Astrocyte of the spinal cord (primary cell): ENCODE results near the gene DYNLT4.
"Not testable (repeated sequence)": the region's sequence is repeated elsewhere in the genome, so short reads cannot be mapped to it uniquely, and the experiment has no call there.

Source experiments
- DNase-seq: peaks from one replicate; pipeline ENCODE4 v3.0.0; 2011; ENCODE audit warnings: low read depth, low spot score
- H3K4me3 ChIP-seq: 2 replicates; pipeline ENCODE4 v1.5.1; 2011; ENCODE audit warnings: low read depth, mild to moderate bottlenecking, low read length, moderate library complexity
- CTCF ChIP-seq: IDR thresholded peaks from 2 replicates; pipeline ENCODE4 v1.5.1; 2012; ENCODE audit warnings: low read depth, mild to moderate bottlenecking, low read length, inconsistent platforms
- in situ Hi-C: cut with HindIII; loops from 2 replicates; pipeline ENCODE4 v1.10.0; 2017; ENCODE audit warnings: low sequenced_read_pairs

Gene DYNLT4

GRCh38 chr1:44803062-44803311 lies 4.2 kb downstream of the DYNLT4 start:
- DNase-seq = no peak
- peak overlapping the region; percentile 91 for H3K4me3 ChIP-seq
- TF ChIP-seq CTCF = no peak
- in situ Hi-C loops = no loop called here

GRCh38 chr1:44802306-44803061 lies 4.7 kb downstream of the DYNLT4 start:
- DNase-seq = no peak
- in situ Hi-C loops = no loop called here
- TF ChIP-seq CTCF = no peak
- peak overlapping the region; percentile 91 for H3K4me3 ChIP-seq

GRCh38 chr1:44801491-44802305 lies 5.5 kb downstream of the DYNLT4 start:
- TF ChIP-seq CTCF = no peak
- H3K4me3 ChIP-seq = peak overlapping the region; percentile 91
- no peak for DNase-seq
- in situ Hi-C loops = no loop called here

GRCh38 chr1:44799770-44800584 lies 7.2 kb downstream of the DYNLT4 start, which contains the start of gene PLK3:
Gene PLK3 (plus strand): TSS chr1:44800377. CDS start chr1:44800464, 87 bp downstream.
- in situ Hi-C loops = no loop called here
- peak; percentile 99 for DNase-seq
- peak; percentile 98 for TF ChIP-seq CTCF
- peak within 1 kb of the TSS; percentile 91 for H3K4me3 ChIP-seq

- in situ Hi-C loops = no loop called here
- no peak for TF ChIP-seq CTCF
- no peak overlapping the region for H3K4me3 ChIP-seq
- DNase-seq = no peak
Measured at GRCh38 chr1:44798481-44799365, 8.4 kb downstream of the DYNLT4 start.

GRCh38 chr1:44797886-44798285 lies 9.3 kb downstream of the DYNLT4 start:
- DNase-seq, in situ Hi-C loops, H3K4me3 ChIP-seq: not testable (repeated sequence)
